IMR-90 (cell line): ENCODE measurements around the gene ECI2. TPM values are rescaled to one million over a fixed set of nuclear protein-coding genes. Genes with fewer than 3 reads are reported as not detected.

Experiments used
- ATAC-seq: fragments of 200-7000 bp; cut with Tn5 transposase; 2 replicates; pipeline ENCODE4 v1.9.1; 2020; ENCODE audit warnings: low read depth, mild to moderate bottlenecking, moderate library complexity
- BruUV-seq: library from RNA; stranded (reverse); fragments of 400-500 nt; replicated peaks from 2 replicates; lab custom pipeline; 2021; lab: Mats Ljungman, UMichigan
- CTCF ChIA-PET: fragments of 300-600 bp; formaldehyde crosslinking; extraction: SDS; loops from one replicate; lab custom pipeline; 2021; ENCODE audit warnings: antibody characterized with exemption; lab: Yijun Ruan, JAX
- POLR2A ChIA-PET: fragments of 300-600 bp; sonication (Branson Sonifier 250); formaldehyde crosslinking; loops from one replicate; lab custom pipeline; 2022; ENCODE audit warnings: antibody characterized with exemption; ENCODE audit not compliant: unreplicated experiment; lab: Charles Lee
- DNase-seq: peaks from one replicate; pipeline ENCODE4 v3.0.0; 2013
- H2AFZ ChIP-seq: replicated peaks from 2 replicates; pipeline ENCODE3; 2013; ENCODE audit warnings: low read length, mild to moderate bottlenecking; ENCODE audit not compliant: poor library complexity
- H2AK5ac ChIP-seq: 2 replicates; pipeline ENCODE4 v1.6.1; 2013; ENCODE audit warnings: low read depth, low read length, inconsistent platforms
- H2AK9ac ChIP-seq: replicated peaks from 2 replicates; pipeline ENCODE3; 2013; ENCODE audit warnings: mild to moderate bottlenecking, low read depth, low read length, moderate library complexity; ENCODE audit not compliant: poor library complexity
- H2BK120ac ChIP-seq: 2 replicates; pipeline ENCODE4 v1.6.1; 2013; ENCODE audit warnings: low read depth, low read length, inconsistent platforms
- H2BK15ac ChIP-seq: 3 replicates; pipeline ENCODE4 v1.6.1; 2013; ENCODE audit warnings: low read depth, low read length, inconsistent platforms
- H2BK20ac ChIP-seq: 2 replicates; pipeline ENCODE4 v1.6.1; 2013; ENCODE audit warnings: low read depth, mild to moderate bottlenecking, inconsistent platforms, low read length, moderate library complexity
- H2BK5ac ChIP-seq: 2 replicates; pipeline ENCODE4 v1.6.1; 2013; ENCODE audit warnings: mild to moderate bottlenecking, low read depth, low read length, inconsistent platforms; ENCODE audit not compliant: poor library complexity, severe bottlenecking
- H3K14ac ChIP-seq: replicated peaks from 2 replicates; pipeline ENCODE4 v1.6.1; 2013; ENCODE audit warnings: low read depth, low read length, inconsistent platforms
- H3K18ac ChIP-seq: 2 replicates; pipeline ENCODE4 v1.6.1; 2013; ENCODE audit warnings: low read depth, low read length, control low read depth
- H3K23ac ChIP-seq: 2 replicates; pipeline ENCODE4 v1.6.1; 2013; ENCODE audit warnings: low read depth, low read length, inconsistent platforms
- H3K27ac ChIP-seq: 2 replicates; pipeline ENCODE4 v1.5.1; 2013; ENCODE audit warnings: mild to moderate bottlenecking, control low read depth, low read length; ENCODE audit not compliant: insufficient read depth
- H3K27me3 ChIP-seq: 2 replicates; pipeline ENCODE4 v1.6.1; 2013; ENCODE audit warnings: low read length; ENCODE audit not compliant: control insufficient read depth, insufficient read depth
- H3K36me3 ChIP-seq: 2 replicates; pipeline ENCODE4 v1.6.1; 2013; ENCODE audit warnings: low read length, mixed read lengths; ENCODE audit not compliant: control insufficient read depth, insufficient read depth
- H3K4ac ChIP-seq: 2 replicates; pipeline ENCODE4 v1.6.1; 2013; ENCODE audit warnings: low read depth, low read length, inconsistent platforms
- H3K4me1 ChIP-seq: 2 replicates; pipeline ENCODE4 v1.6.1; 2013; ENCODE audit warnings: low read length, mixed read lengths; ENCODE audit not compliant: control insufficient read depth, insufficient read depth
- H3K4me2 ChIP-seq: 2 replicates; pipeline ENCODE4 v1.6.1; 2013; ENCODE audit warnings: low read depth, mild to moderate bottlenecking, control low read depth, low read length, moderate library complexity
- H3K4me3 ChIP-seq: 2 replicates; pipeline ENCODE4 v1.5.1; 2013; ENCODE audit warnings: low read depth, mild to moderate bottlenecking, control low read depth, low read length, moderate library complexity; ENCODE audit not compliant: insufficient read depth
- H3K56ac ChIP-seq: 2 replicates; pipeline ENCODE4 v1.6.1; 2013; ENCODE audit warnings: low read length, inconsistent platforms; ENCODE audit not compliant: insufficient read depth; ENCODE audit errors: extremely low read depth
- H3K79me1 ChIP-seq, 2 experiments: 2 replicates each; pipeline ENCODE4 v1.6.1; 2013; ENCODE audit warnings: low read length in 2 of 2, inconsistent platforms in 1 of 2, low read depth in 1 of 2
- H3K9ac ChIP-seq: 2 replicates; pipeline ENCODE4 v1.6.1; 2013; ENCODE audit warnings: low read depth, low read length, control low read depth
- H3K9me1 ChIP-seq: 2 replicates; pipeline ENCODE4 v1.6.1; 2013; ENCODE audit warnings: low read length, inconsistent platforms; ENCODE audit not compliant: insufficient read depth
- H3K9me3 ChIP-seq: 2 replicates; pipeline ENCODE4 v1.6.1; 2013; ENCODE audit warnings: low read length; ENCODE audit not compliant: control insufficient read depth, insufficient read depth
- H4K20me1 ChIP-seq: 2 replicates; pipeline ENCODE4 v1.6.1; 2013; ENCODE audit warnings: low read length, inconsistent platforms; ENCODE audit not compliant: insufficient read depth
- H4K5ac ChIP-seq: 2 replicates; pipeline ENCODE4 v1.6.1; 2013; ENCODE audit warnings: mild to moderate bottlenecking, low read depth, low read length, control low read depth
- H4K8ac ChIP-seq, 2 experiments: 2 replicates each; pipeline ENCODE4 v1.6.1; 2013; ENCODE audit warnings: low read depth in 2 of 2, low read length in 2 of 2, control low read depth in 1 of 2, inconsistent platforms in 1 of 2
- H4K91ac ChIP-seq: 2 replicates; pipeline ENCODE4 v1.6.1; 2013; ENCODE audit warnings: low read depth, low read length, inconsistent platforms; ENCODE audit not compliant: insufficient read depth
- MXI1 ChIP-seq: IDR thresholded peaks from 2 replicates; pipeline ENCODE4 v1.6.1; 2012; ENCODE audit warnings: low read depth, mild to moderate bottlenecking, low read length, moderate library complexity, borderline replicate concordance
- POLR2A ChIP-seq: IDR thresholded peaks from 2 replicates; pipeline ENCODE4 v1.6.1; 2012; ENCODE audit warnings: mild to moderate bottlenecking, low read depth, low read length
- WGBS, 2 experiments: methylation state at CpG; one replicate each; pipeline versions ENCODE4 v1.1.5 to v1.1.7; 2013; ENCODE audit warnings: missing lambda C conversion rate in 2 of 2; ENCODE audit not compliant: insufficient read length in 1 of 2; ENCODE audit errors: extremely low coverage in 2 of 2; 5-methylcytosine and 5-hydroxymethylcytosine counted together
- dilution Hi-C: fragments of 300-500 bp; cut with HindIII; formaldehyde crosslinking; loops from one replicate; pipeline ENCODE4 v1.14.3; 2018; ENCODE audit warnings: low sequenced_read_pairs; ENCODE audit not compliant: unreplicated experiment
- in situ Hi-C: fragments of 300-500 bp; cut with MboI; formaldehyde crosslinking; loops from 3 replicates; pipeline ENCODE4 v1.14.3; 2019; ENCODE audit warnings: low sequenced_read_pairs, inconsistent platforms, mixed read lengths
- intact Hi-C: fragments of 100-400 bp; cut with micrococcal nuclease; formaldehyde crosslinking; loops from 2 replicates; pipeline ENCODE4 v1.10.0; 2022
- polyA plus RNA-seq, 3 experiments: library from polyadenylated mRNA; depleted of rRNA; stranded (reverse); fragments of >200 nt; gene quantifications; 2 replicates each; pipeline ENCODE4 v1.2.3, GENCODE V29; 2012; ENCODE audit warnings: low replicate concordance in 1 of 3
- total RNA-seq: library from RNA; depleted of rRNA; stranded (reverse); fragments of >200 nt; gene quantifications from 2 replicates; pipeline ENCODE4 v1.2.3, GENCODE V29; 2012

The ECI2 gene
- total and polyA plus RNA-seq, 2 of the 4 experiments (the other 2 are of a cell fraction): 64.1 to 152 TPM

GRCh38 chr6:4172368-4172767 lies 37.0 kb upstream of the ECI2 start:
- CTCF ChIA-PET: no interaction called here
- H2BK20ac ChIP-seq: 0 out of 2 replicates have a peak overlapping the region, but pooled peaks have one; percentile 2
- H3K4me1 ChIP-seq: peaks cover 15% of the 10 kb centered on the region
- POLR2A ChIA-PET: no interaction called here
- WGBS, 2 experiments: no CpG with 5 or more reads among the region's 3 CpGs
- H3K14ac ChIP-seq: no peak overlapping the region
- no TSS peak for BruUV-seq
- H3K9me3 ChIP-seq: peaks cover 1% of the 10 kb centered on the region; the same call in 1 of the 2 replicates
- no peak overlapping the region for H2BK5ac ChIP-seq
- no peak for ATAC-seq
- peak overlapping the region; percentile 56 for H3K18ac ChIP-seq
- intact Hi-C loops (no loop called here), in situ Hi-C loops (no loop called here), dilution Hi-C loops (no loop called here)
- H2AFZ ChIP-seq: no peak overlapping the region
- no peak overlapping the region for H4K8ac ChIP-seq
- H4K20me1 ChIP-seq: no peaks in the 10 kb centered on the region
- H2AK9ac ChIP-seq: no peak overlapping the region
- no peaks in the 10 kb centered on the region for H3K9me1 ChIP-seq
- H2BK120ac ChIP-seq: no peak overlapping the region
- H2AK5ac ChIP-seq: no peak overlapping the region
- no peak overlapping the region for H3K27ac ChIP-seq
- H3K9ac ChIP-seq: no peak overlapping the region
- no peak for DNase-seq
- no peak overlapping the region for H3K23ac ChIP-seq
- H3K79me1 ChIP-seq: no peaks in the 10 kb centered on the region
- TF ChIP-seq MXI1 (no peak), POLR2A (no peak)
- H3K4ac ChIP-seq: no peak overlapping the region
- no peak overlapping the region for H3K4me3 ChIP-seq
- H4K91ac ChIP-seq: no peak overlapping the region
- peaks cover 4% of the 10 kb centered on the region; the same call in 1 of the 2 replicates for H3K27me3 ChIP-seq
- H2BK15ac ChIP-seq: no peak overlapping the region; the same call in 2 of the 3 replicates
- H3K56ac ChIP-seq: no peak overlapping the region
- H4K5ac ChIP-seq: peak overlapping the region; percentile 24; the same call in 1 of the 2 replicates
- no peak overlapping the region for H3K4me2 ChIP-seq
- no peaks in the 10 kb centered on the region for H3K36me3 ChIP-seq
